Stimulated activated CD4-positive, alpha-beta T cell treated with anti-CD3 and anti-CD28 coated beads, TNF-alpha, amount 100 ng/mL, for 4 hours (primary cell): ENCODE measurements around the gene CTIF.

Source experiments
- DNase-seq, 3 experiments: peaks; one replicate each; pipeline ENCODE4 v3.0.0-alpha.2; 2020; ENCODE audit warnings: low read depth in 3 of 3

The CTIF gene

DNA sequence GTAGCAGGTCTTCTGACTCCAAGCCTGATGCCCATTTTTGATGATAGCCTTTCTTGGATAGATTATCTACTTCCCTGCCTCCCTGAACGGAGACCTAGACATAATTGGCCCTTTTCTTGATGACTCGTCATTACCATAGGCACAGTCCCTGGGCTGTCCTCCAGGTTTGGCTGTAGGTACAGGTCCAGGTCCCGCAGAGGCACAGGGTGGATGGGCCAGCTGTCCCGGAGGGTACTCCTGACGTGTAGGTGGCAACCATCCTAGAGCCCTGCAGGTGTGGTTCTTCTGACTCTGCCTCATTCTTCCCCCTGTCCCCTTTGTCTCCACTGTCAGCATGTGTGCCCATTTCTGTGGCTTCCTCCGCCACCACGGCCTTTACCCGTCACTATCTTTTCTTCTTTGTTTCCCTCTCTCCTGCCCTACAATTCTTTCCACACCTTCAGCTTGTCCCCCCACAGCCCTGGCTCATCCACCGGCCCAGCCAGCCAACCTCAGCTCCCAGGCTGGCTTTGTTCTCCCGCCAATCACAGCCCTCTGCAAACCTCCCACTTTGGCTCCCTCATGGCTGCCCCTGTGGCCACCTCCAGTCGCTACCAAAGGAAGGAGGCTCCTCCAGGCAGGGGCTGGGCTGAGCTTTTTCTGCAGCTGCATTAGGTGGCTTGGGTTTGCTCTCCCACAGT is 309.1 kb downstream of the CTIF start:
- no peak for DNase-seq

DNA sequence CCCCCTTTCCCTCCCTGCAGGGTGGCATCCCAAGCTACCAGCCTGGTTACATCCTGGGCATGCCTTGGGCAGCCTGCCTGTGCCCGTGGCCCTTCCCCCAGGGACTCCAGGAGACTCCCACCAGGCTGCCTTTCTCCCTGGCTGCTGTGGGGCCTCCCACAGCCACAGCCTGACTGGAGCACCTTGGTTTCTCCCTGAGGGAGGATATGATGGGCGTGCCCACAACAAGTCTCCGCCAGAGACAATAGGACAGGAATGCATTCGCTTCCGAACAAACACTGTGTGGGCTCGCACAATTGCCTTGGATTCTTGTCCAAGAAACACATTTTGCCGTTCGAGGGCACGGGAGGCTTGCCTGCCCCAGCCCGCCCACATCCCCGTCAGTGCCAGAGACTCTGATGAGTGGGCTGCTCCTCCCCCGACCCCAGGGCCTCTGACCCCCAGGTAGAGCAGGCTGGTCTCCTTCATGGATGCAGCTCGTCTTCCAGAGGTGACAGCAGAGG is 309.9 kb downstream of the CTIF start:
- DNase-seq = no peak

DNA sequence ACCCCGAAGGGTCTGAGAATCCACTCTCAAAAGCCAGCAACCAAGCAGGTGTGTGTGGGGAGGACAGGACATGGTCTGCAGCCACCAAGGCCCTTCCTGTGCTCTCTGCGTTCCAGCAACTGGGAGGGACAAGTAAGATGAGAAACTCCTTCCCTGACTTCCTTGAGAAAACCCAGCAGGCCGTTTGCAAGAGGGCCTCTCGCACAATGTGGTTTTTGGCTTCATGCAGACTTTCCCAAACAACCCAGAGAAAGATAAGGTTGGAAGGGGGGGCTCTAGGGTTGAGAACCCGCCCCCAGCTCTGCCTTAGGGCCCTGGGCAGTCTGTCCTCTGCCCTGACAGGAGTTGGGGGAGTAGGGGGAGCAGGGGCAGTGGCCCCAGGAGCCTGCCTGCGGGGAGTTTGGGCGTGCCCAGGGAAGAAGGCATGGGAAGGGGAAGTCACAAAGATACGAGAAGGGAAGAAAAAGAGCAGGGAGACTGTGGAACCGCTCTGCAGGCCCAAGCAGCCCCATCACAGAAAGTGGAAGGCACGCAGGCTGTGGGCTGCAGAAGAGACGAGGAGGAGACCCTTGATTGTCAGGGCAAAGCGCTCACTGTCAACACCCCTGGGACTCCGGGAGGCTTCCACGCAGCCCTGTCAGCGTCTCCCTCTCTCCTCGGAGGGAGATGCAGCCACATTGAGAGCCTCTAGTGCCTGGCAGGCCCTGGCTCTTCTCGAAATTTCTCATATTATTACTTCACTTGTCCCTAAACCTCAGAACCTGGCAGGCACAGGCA is 312.2 kb downstream of the CTIF start:
- no peak for DNase-seq

DNA sequence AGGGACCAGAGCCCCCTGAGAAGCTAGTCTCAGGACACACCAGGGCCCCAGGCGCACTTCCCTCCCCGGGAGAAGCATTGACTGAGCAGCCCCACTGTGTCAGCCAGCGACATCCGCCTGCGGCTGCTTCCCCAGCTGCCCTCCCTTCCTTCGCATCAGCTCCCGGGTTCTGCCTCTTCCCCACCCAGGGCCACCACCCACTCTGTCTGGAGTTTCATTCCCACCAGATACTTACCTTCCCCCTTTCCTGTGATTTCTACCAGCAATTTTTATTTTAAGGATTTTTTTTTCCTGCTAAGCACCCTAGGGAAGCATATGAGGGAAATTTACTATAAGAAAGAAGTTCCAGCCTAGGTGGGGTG is 312.7 kb downstream of the CTIF start:
- no peak for DNase-seq

DNA sequence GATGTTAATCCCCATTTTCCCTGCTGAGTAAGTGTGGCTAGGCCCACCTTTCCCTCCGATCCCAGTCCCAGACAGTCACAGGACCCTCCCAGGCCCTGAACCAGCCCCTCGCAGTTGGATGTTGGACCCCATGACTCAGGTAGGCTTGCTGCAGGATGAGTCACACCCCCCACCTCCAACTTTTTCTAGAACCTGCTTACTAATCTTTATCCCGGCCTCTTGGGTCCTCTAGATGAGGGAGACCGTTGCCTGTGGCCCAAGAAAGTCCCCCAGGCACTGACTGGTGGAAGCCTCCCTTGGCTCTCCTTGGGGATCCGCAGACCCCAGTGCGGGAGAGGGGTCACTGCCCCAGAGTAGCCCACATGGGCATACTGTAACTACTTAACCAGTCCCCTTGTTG is 313.5 kb downstream of the CTIF start:
- no peak for DNase-seq

DNA sequence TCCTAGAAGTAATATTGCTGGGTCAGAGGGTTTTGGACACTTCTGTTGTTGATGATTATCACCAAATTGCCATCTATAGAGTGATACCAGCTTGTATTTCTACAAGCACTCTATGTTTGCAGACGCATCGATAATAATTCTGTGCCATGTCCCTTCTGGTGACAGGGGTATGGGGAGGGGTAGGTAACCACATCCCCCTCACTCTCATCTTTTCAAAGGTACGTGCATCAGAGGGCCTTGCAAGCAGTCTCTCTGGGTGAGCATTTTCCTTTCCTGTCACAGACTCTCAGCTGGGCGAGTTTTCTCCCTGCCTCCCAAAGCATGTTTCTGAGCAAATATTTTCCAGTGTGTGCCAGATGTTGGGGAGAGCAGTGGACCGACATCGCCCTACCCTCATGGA is 314.0 kb downstream of the CTIF start:
- no peak for DNase-seq

DNA sequence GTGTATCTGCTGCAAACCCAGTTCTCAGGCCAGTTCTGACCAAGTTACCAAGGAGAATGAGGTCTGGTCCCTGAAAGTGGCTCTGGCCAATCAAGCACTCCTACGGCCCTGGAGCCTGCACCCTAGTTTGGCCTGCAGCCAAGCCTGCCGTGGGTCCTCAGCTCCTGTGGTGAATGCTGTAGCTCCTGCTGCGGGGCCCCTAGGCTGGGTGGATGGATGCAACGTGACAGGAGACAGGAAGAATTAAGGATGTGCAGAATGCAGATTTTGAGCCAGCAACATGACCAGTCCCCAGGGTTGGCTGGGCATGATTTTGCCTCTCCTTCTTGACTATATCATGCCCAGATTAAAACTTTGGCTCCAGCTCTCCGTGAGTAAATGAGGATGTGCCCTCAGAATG is 314.8 kb downstream of the CTIF start:
- DNase-seq = no peak

DNA sequence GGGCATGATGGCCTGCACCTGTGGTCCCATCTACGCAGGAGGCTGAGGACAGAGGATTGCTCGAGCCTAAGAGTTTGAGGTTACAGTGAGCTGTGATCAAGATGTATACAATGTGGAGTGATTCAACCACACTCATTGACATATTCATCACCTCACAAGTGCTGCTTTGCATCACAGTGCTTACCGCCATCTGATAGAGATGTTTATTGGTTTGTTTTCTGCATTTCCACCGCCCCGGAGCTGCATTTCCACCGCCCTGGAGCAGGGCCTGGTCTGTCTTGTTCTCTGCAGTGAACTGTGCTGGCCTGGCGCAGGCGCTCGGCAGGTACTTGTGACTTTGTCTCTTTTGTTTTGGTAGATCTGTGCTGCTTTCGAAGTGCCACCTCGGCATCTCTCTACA is 315.9 kb downstream of the CTIF start:
- no peak for DNase-seq

DNA sequence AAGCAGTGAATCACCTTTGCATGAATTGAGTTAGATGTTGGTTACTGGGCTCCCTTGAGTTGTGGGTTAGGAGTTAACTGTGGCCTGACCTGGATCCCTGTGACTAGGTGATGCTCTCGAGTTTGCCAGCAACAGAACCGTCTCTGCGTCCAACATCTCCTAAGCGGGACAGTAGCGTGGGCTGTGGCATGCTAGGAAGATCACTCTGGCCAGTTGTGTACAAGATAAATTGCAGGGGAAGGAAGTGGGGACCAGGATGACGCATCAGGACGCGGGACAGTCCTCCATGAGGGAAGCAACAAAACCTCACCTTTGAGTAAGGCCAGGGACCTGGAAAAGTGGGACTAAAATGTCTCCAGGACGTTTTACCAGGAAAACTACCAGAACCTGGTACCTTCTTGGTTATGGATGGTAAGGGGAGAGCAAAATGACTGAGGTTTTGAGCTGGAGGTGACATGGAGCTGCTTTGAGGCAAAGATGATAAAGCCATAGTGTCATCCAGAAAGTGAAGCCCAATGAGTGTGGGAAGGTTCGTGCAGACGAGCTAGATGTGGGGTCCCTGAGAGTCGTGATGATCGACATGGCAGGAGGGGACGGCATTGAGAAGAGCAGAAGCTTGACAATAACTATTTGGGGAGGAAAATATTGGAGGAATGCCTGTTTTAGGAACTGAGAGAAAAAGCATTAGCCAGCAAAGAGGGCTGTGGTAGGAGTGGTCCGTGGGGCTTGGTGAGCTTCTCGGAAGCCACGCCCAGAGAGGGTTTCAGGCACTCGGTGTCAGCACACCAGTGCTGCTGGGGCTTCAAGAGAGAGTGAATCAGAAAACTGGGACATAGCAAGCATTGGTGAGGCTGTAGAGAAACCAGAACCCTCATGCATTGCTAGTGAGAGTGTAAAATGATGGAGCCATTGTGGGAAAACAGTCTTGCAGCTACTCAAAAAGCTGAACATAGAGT is 316.9 kb downstream of the CTIF start:
- DNase-seq = no peak

DNA sequence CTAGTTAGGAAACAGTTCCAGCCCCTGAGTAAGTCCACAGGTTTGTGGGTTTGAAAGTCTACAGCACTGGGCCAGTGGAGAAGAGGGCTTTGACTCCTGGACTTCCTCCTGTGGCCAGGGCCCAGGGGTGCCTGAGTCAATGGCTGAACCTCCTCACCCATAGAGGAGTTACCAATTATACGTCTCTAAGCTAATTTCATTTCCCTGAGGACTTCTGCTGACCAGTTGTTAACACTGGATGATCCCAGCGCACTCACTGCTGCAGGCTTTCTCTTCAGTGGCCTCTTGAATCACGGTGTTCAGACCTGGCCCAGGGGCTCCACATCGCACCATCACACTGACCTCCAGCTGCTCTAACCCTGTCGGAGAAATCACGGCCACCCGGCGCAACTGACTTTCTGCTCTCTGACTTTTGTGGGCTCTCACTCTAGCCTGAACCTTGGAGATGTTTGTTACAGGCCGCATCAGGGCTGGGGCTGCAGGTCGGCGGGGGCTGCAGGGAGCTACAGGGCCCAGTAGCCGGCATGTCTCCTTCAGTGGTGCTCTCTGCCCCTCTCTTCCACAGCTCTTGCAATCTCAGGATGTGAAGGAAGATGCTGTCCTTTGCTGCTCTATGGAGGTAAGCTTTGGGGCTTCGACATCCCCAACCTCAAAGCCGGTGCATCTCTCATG is 318.3 kb downstream of the CTIF start:
- no peak for DNase-seq

DNA sequence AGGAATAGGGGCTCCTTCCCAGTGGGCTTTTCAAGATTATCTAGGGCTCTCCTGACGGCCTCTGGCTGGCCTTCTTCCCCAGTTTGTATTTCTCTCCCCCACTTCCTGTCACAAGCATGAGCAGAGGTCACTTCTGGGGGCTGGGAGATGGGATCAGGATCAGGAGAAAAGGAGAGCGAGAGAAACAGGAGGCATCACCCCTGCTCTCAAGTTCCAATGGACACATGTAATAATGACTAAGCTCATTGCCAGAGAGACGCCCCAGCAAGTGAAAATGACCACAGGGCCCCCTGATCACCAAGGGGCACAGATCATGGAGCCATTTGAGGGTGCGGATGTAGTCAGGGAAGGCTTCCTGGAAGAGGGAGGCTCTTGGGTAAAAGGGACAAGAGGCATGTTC is 319.8 kb downstream of the CTIF start:
- no peak for DNase-seq

DNA sequence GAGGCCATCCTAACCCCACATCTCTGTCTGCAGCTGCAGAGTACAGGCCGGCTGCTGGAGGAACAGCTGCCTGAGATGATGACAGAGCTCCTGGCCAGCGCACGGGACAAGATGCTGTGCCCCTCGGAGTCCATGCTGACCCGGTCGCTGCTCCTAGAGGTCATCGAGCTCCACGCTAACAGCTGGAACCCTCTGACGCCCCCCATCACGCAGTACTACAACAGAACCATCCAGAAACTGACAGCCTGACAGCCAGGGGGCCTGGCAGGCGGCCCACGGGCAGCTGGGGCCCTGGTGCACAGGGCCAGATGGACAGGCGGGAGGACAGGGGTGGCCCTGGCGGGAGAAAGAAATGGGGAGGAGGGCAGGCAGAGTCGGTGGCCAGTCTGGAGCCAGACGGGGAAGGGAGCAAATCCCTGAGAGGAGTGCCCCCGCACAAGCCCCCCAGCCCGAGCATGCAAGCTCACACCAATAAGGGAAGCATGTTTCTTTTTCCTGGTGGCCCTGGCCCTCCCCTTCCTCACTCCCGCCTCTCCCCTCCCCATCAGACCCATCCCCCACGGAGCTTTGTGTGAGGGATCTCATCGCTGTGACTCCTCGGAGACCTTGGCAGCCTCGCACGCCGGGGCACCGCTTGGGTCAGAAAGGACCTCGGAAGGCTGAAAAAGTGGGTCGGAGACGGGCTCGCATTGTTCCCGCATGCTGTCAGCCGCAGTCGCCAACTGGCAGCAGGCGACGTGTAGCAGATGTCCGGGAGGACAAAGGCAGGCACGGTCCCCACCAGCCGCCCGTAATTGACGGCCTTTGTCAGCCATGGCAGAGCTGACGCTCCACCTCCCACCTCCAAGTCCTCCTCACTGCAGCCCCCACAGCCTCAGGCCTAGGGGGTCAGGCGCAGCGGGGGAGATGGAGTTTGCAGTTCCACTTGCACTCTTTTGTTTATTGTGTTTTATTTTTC is 320.8 kb downstream of the CTIF start:
- DNase-seq = no peak

DNA sequence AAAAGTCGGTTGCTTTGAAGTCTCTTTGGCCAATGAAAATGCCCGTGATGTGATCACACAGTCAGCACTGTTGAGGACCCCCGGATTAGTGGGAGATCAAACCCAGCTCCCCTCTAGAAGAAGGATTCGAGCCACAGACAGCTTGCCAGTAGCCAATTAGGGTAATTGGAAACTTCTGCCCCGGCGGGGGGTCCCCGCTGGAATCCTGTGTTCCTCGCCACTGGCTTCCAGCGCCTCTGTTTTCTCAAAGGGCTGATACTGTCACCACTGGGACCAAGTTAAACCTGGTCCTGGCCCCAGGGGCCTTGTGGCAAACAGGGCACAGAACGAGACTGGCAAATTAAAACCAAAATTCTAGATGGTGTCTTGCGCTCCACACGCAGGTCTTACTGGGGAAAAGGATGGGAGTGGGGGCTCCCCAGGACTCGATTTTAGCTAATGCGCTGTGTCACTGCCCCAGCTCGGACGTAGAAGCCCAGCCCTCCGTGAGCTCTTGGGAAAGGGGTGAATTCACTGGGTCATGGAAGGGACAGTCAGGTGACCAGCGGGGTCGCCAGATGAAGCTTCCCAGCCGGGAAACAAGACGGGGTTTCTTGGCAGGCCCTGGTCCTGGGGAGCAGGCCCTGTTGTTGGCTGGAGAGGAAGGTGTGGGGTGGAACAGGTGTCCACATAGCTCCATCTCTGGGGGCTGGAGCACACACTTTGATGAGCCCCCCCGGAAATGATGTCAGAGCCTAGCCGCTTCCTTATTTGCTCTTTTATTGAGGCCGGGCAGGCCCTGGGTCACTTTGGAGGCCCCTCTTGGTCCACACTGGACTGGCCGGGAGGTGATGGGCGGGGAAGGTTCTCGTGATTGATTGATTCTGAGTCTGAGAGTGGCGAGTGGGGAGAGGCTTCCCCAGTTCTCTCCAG is 321.7 kb downstream of the CTIF start:
- DNase-seq = no peak

DNA sequence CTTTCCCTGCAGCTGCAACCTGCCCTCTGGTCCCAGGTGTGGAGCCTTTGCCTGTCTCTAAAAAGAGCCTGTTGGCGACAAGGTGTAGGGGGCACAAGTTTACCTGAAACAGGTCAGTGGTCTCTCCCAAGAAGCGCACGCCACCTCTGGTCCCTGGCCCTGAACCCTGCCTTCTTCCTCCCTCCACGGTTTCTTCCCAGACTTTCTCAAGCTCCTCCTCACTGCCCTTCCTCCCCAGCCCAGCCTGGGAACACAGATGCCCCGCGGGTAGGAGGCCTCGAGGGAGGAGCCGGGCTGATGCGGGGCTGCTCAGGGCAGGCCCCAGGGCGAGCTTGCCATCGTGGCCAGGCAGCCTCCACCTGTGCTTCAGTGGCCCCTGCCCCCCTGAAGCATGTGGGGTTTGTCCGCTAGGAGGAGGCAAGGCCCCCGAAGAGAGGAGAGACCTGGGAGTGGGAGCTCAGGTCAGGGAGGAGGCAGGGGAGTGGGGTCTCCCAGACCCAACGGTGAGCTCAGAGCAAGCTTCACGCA is 322.4 kb downstream of the CTIF start:
- no peak for DNase-seq

DNA sequence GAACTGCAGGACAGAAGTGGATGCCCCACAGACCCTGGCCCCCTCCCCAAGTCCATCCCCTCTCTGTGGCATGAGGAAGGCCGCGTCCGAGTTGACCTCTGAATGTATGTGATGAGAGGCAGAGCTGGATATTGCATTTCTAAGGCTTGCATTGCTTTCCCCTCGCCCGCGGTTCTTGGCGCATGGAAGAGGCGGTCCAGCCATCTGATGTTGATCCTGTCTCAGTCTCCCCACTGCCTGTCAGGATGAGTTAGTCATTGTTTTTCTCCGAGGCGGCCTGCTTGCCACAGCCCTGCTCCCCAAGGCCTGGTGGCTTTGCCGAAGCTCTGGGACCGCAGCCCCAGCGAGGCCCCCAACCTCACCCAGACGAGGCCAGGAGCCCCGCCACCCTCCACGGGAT is 323.3 kb downstream of the CTIF start:
- no peak for DNase-seq

DNA sequence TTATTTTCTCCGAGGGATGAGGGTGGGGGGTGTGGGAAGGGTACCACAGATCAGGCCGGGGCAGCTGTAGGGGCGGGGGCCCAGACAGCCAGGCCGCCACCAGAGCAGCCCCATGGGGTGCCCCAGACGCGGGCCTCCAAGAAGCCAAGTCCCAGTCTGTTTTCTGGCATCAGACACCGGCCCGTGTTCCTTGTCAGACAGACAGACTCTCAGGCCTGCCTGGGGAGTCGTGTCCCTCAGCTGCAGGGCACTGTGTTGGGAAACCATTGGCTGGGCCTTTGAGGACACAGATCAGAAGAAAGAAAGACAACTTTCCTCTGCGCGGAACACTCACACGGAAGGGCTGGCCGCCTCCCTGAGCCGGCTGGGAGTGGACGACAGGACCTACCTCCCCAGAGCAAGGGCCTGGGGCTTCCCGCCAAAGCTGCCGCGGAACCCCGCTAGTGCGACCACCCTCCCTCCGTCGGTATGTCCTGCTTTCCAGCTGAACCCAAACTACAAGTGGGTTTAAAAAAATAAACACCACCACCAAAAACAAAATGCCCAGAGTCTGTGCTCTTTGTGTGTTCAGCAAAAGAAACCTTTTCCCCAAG is 323.9 kb downstream of the CTIF start:
- DNase-seq = no peak

DNA sequence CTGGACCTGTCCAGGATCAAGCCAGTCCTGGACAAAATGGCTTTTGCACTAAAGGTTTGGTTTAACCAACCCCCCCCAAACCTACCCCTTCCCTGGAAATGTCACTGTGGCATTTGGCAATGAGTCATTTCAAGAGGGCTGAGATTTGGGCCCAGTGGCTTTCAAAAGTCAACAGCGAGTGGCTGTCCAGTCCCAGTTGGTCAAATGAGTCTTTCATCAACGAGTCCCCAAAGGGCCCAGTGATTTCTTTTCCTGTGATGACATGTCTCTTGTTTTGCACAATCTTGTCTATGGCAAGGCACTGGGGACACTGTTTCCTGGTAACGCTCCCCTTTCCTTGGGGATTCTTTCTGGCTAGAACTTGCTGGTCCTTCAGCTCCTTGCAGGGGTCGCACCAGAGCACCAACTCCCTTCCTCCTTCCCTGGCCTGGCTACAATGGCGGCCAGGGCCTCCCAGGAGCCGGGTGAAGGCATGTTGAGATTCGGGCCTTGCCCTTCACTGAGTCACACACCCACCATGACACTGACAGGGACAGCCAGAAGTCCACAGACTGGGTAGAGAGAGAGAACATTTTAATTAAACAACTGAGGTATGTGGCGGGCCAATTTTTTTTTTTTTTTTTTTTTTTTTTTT is 324.7 kb downstream of the CTIF start:
- DNase-seq = no peak

DNA sequence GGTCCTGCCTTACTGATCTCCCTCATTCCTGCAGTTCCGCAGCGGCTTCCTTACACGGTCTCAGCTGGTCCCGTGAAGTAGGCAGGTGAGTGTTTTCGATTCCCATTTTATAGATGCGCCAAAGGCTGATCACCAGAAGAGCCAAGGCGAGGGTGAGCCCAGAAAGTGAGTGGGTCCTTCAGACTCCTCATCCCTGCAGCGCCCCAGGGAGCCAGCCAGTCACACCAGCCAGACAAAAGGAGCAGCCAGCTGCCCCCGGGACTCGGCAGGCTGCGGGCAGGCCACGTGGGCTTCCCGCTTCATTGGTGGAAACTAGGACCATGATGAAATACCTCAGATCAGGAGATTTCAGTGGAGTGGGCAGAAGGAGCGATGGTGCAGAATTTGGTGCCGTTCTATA is 326.0 kb downstream of the CTIF start:
- no peak for DNase-seq
